Measurements from ENCODE around the gene LCN9.
"Not testable (repeated sequence)": the region's sequence is repeated elsewhere in the genome, so short reads cannot be mapped to it uniquely, and the experiment has no call there.

Gene LCN9

GRCh38 chr9:135665795-135666189, 2.7 kb downstream of the LCN9 start:
- H3K79me2 ChIP-seq (ENCODE audit: low read length) = no peaks in the 10 kb centered on the region
- H3K4me2 ChIP-seq (ENCODE audit: low read length) = no peak overlapping the region
- H3K27me3 ChIP-seq (ENCODE audit: low read depth, low read length) = no peaks in the 10 kb centered on the region
- H3K9me3 ChIP-seq (ENCODE audit: insufficient read depth, low read length) = no peaks in the 10 kb centered on the region
- no peak overlapping the region for H2AFZ ChIP-seq (ENCODE audit: low read depth, low read length)
- no peaks in the 10 kb centered on the region for H3K36me3 ChIP-seq (replicated peaks; ENCODE audit: low read depth, low read length)
- no peaks in the 10 kb centered on the region for H4K20me1 ChIP-seq (ENCODE audit: insufficient read depth, low read length)
- H3K4me3 ChIP-seq (ENCODE audit: low read length) = no peak overlapping the region
- TF ChIP-seq CTCF (IDR thresholded peaks at IDR 0.05; ENCODE audit: low read depth, low read length) = no peak
- no peak for TF ChIP-seq EZH2phosphoT487 (IDR thresholded peaks at IDR 0.05; ENCODE audit: low read depth)
- no peak overlapping the region for H3K27ac ChIP-seq (ENCODE audit: low read length)
- no peaks in the 10 kb centered on the region for H3K4me1 ChIP-seq (ENCODE audit: low read length)
- H3K9ac ChIP-seq (ENCODE audit: low read length) = no peak overlapping the region

GRCh38 chr9:135666534-135667462, 3.7 kb downstream of the LCN9 start:
- Histone ChIP-seq H3K4me3 (ENCODE audit: low read length) (no peak overlapping the region), H3K27me3 (ENCODE audit: low read depth, low read length) (no peaks in the 10 kb centered on the region), H2AFZ (ENCODE audit: low read depth, low read length) (no peak overlapping the region), H4K20me1 (ENCODE audit: insufficient read depth, low read length) (no peaks in the 10 kb centered on the region), H3K4me2 (ENCODE audit: low read length) (no peak overlapping the region), H3K4me1 (ENCODE audit: low read length) (no peaks in the 10 kb centered on the region), H3K9me3 (ENCODE audit: insufficient read depth, low read length) (no peaks in the 10 kb centered on the region), H3K27ac (ENCODE audit: low read length) (no peak overlapping the region), H3K9ac (ENCODE audit: low read length) (no peak overlapping the region), H3K36me3 (replicated peaks; ENCODE audit: low read depth, low read length) (no peaks in the 10 kb centered on the region), H3K79me2 (ENCODE audit: low read length) (no peaks in the 10 kb centered on the region)
- no peak for TF ChIP-seq EZH2phosphoT487 (IDR thresholded peaks at IDR 0.05; ENCODE audit: low read depth)
- no peak for TF ChIP-seq CTCF (IDR thresholded peaks at IDR 0.05; ENCODE audit: low read depth, low read length)

- H4K20me1 ChIP-seq (ENCODE audit: insufficient read depth, low read length) = no peaks in the 10 kb centered on the region
- no peaks in the 10 kb centered on the region for H3K36me3 ChIP-seq (replicated peaks; ENCODE audit: low read depth, low read length)
- H3K4me2 ChIP-seq (ENCODE audit: low read length) = no peak overlapping the region
- H3K27me3 ChIP-seq (ENCODE audit: low read depth, low read length) = no peaks in the 10 kb centered on the region
- no peak overlapping the region for H2AFZ ChIP-seq (ENCODE audit: low read depth, low read length)
- TF ChIP-seq CTCF (IDR thresholded peaks at IDR 0.05; ENCODE audit: low read depth, low read length) (no peak), EZH2phosphoT487 (IDR thresholded peaks at IDR 0.05; ENCODE audit: low read depth) (no peak)
- no peak overlapping the region for H3K27ac ChIP-seq (ENCODE audit: low read length)
- no peak overlapping the region for H3K9ac ChIP-seq (ENCODE audit: low read length)
- H3K9me3 ChIP-seq (ENCODE audit: insufficient read depth, low read length) = no peaks in the 10 kb centered on the region
- no peak overlapping the region for H3K4me3 ChIP-seq (ENCODE audit: low read length)
- no peaks in the 10 kb centered on the region for H3K4me1 ChIP-seq (ENCODE audit: low read length)
- no peaks in the 10 kb centered on the region for H3K79me2 ChIP-seq (ENCODE audit: low read length)
Observed at GRCh38 chr9:135667463-135668001, 4.4 kb downstream of the LCN9 start.

- H3K9me3 ChIP-seq (ENCODE audit: insufficient read depth, low read length); H3K4me3 ChIP-seq (ENCODE audit: low read length); H3K79me2 ChIP-seq (ENCODE audit: low read length); H3K9ac ChIP-seq (ENCODE audit: low read length); H4K20me1 ChIP-seq (ENCODE audit: insufficient read depth, low read length); H3K36me3 ChIP-seq (replicated peaks; ENCODE audit: low read depth, low read length); H3K27me3 ChIP-seq (ENCODE audit: low read depth, low read length); H3K4me1 ChIP-seq (ENCODE audit: low read length); H3K27ac ChIP-seq (ENCODE audit: low read length); H3K4me2 ChIP-seq (ENCODE audit: low read length); H2AFZ ChIP-seq (ENCODE audit: low read depth, low read length): not testable (repeated sequence)
Observed at GRCh38 chr9:135669018-135669417, 5.9 kb downstream of the LCN9 start.

Measured in OCI-LY3 (cell line).